Cerebellar nuclear complex (tissue), 1 donor: ENCODE results near the gene HIPK2.

Source experiments
- DNase-seq, 2 experiments: peaks; one replicate each; lab custom pipeline; 2025; lab: John Stamatoyannopoulos, UW

HIPK2 gene

GRCh38 chr7:139534966-139535651 lies 242.7 kb downstream of the HIPK2 start:
- no peak for DNase-seq

- no peak for DNase-seq
Observed at GRCh38 chr7:139534096-139534495, 243.7 kb downstream of the HIPK2 start.

- DNase-seq, result no peak
Observed at GRCh38 chr7:139532636-139533155, 245.1 kb downstream of the HIPK2 start.

- DNase-seq, result no peak
Observed at GRCh38 chr7:139531094-139531493, 246.7 kb downstream of the HIPK2 start.

GRCh38 chr7:139526578-139527544 lies 250.9 kb downstream of the HIPK2 start:
- no peak for DNase-seq

- DNase-seq, result no peak
Observed at GRCh38 chr7:139525750-139526149, 252.0 kb downstream of the HIPK2 start.

- no peak for DNase-seq
Observed at GRCh38 chr7:139525239-139525638, 252.6 kb downstream of the HIPK2 start.

- no peak for DNase-seq
Observed at GRCh38 chr7:139523968-139524815, 253.6 kb downstream of the HIPK2 start.

- no peak for DNase-seq
Observed at GRCh38 chr7:139523199-139523941, 254.4 kb downstream of the HIPK2 start, which contains the start of gene CLEC2L. TSS of gene CLEC2L (plus strand) at chr7:139523685. CDS start at chr7:139523928, 243 bp downstream.

GRCh38 chr7:139522830-139523198 lies 255.0 kb downstream of the HIPK2 start:
- no peak for DNase-seq

GRCh38 chr7:139521439-139521838 lies 256.4 kb downstream of the HIPK2 start:
- DNase-seq, result no peak

- no peak for DNase-seq
Observed at GRCh38 chr7:139515266-139515665, 262.5 kb downstream of the HIPK2 start.
